ENCODE results near the gene OXCT1.
"Not testable (repeated sequence)": the region's sequence is repeated elsewhere in the genome, so short reads cannot be mapped to it uniquely, and the experiment has no call there.

OXCT1 gene

GRCh38 chr5:41772056-41772455, 98.2 kb downstream of the OXCT1 start:
- no peak for DNase-seq

- no peak for DNase-seq
Measured at GRCh38 chr5:41770799-41771198, 99.4 kb downstream of the OXCT1 start.

GRCh38 chr5:41768692-41769091, 101.5 kb downstream of the OXCT1 start:
- DNase-seq, result no peak

GRCh38 chr5:41764650-41765049, 105.6 kb downstream of the OXCT1 start:
- no peak for DNase-seq

GRCh38 chr5:41763574-41763973, 106.7 kb downstream of the OXCT1 start:
- no peak for DNase-seq

- no peak for DNase-seq
Measured at GRCh38 chr5:41763081-41763480, 107.1 kb downstream of the OXCT1 start.

- no peak for DNase-seq
Measured at GRCh38 chr5:41762426-41762825, 107.8 kb downstream of the OXCT1 start.

GRCh38 chr5:41761663-41762062, 108.6 kb downstream of the OXCT1 start:
- DNase-seq, result no peak

- no peak for DNase-seq
Measured at GRCh38 chr5:41755705-41756104, 114.5 kb downstream of the OXCT1 start.

- peak in 1 of 5 experiments; percentile 20 for DNase-seq
Measured at GRCh38 chr5:41754857-41755256, 115.4 kb downstream of the OXCT1 start.

GRCh38 chr5:41751867-41752266, 118.4 kb downstream of the OXCT1 start:
- DNase-seq, result no peak

- peak in 1 of 5 experiments; percentile 31 for DNase-seq
Measured at GRCh38 chr5:41748631-41749030, 121.6 kb downstream of the OXCT1 start.

- DNase-seq, result no peak
Measured at GRCh38 chr5:41747708-41748107, 122.5 kb downstream of the OXCT1 start.

- no peak for DNase-seq
Measured at GRCh38 chr5:41747301-41747700, 122.9 kb downstream of the OXCT1 start.

- not testable (repeated sequence) for DNase-seq
Measured at GRCh38 chr5:41742608-41743007, 127.6 kb downstream of the OXCT1 start.

GRCh38 chr5:41738710-41739354, 131.4 kb downstream of the OXCT1 start:
- DNase-seq, result no peak

GRCh38 chr5:41736641-41737040, 133.6 kb downstream of the OXCT1 start:
- no peak for DNase-seq

- DNase-seq, result peak in 1 of 5 experiments; percentile 9
Measured at GRCh38 chr5:41735213-41735612, 135.0 kb downstream of the OXCT1 start.

GRCh38 chr5:41729381-41729780, 140.8 kb downstream of the OXCT1 start:
- DNase-seq, result not testable (repeated sequence)

GRCh38 chr5:41728281-41728680, 141.9 kb downstream of the OXCT1 start:
- no peak for DNase-seq

- no peak for DNase-seq
Measured at GRCh38 chr5:41722359-41722950, 147.8 kb downstream of the OXCT1 start.

- no peak for DNase-seq
Measured at GRCh38 chr5:41721516-41721915, 148.7 kb downstream of the OXCT1 start.

GRCh38 chr5:41716382-41716781, 153.8 kb downstream of the OXCT1 start:
- DNase-seq, result no peak

- DNase-seq, result not testable (repeated sequence)
Measured at GRCh38 chr5:41714446-41714845, 155.8 kb downstream of the OXCT1 start.

GRCh38 chr5:41708604-41708940, 161.7 kb downstream of the OXCT1 start:
- no peak for DNase-seq
